ENCODE results near the gene SKIDA1.
"Not testable (repeated sequence)": the region's sequence is repeated elsewhere in the genome, so short reads cannot be mapped to it uniquely, and the experiment has no call there.

Gene SKIDA1

DNA sequence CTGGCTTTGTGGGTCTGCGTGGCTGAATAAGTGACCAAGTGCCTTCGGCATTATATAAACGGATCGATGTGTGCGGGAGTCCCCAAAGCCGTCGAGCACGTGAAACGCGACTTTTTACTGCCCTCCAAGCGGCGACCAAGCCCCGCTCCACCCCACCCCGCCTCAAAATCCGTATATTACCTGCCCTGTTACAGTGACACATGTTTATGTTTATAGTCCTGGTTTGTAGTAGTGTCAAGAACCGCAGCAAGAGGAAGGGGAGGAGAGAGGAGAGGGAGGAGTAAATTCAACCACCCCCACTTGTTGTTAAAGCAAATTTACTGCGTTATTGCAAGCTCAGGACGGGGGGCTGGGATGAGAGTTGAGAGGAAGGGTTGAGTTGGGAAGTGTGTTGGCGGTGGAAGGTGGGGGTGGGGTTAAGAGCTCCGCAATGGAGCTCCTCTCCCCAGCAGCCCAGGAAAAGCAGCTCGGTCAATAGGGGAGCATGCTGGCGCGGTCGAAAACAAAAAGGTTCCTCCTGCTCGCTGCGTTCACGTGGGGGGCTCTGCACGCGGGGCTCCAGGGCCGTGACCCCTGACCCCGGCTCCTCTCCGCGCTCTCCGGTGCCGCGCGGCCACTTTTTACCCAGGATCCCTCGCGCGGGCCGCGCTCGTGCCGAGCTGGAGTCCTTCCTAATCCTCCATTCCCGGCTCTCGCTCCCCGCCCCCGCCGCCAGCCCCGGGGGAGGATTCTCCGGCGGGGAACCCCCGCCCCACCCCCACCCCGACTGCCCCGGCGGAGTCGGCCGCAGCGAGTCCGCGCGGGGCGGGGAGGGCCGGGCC, at the start of gene SKIDA1:
SKIDA1 (minus strand) TSS at position 316 of the 821 bp plus-strand sequence. CDS start 7,860 bp downstream, outside the sequence.
- in situ Hi-C loops (cut with MboI; ENCODE audit: low sequenced_read_pairs), result no loop called here

DNA sequence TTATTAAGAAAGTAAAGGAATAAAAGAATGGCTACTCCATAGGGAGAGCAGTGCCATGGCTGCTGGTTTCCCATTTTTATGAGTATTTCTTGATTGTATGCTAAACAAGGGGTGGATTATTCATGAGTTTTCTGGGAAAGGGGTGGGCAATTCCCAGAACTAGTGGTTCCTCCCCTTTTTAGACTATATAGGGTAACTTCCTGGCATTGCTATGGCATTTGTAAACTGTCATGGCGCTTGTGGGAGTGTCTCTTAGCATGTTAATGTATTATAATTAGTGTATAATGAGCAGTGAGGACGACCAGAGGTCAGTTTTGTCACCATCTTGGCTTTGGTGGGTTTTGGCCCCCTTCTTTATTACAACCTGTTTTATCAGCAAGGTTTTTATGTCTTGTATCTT, 49.0 kb upstream of the SKIDA1 start:
- in situ Hi-C loops (cut with MboI; ENCODE audit: low sequenced_read_pairs), result not testable (repeated sequence)

DNA sequence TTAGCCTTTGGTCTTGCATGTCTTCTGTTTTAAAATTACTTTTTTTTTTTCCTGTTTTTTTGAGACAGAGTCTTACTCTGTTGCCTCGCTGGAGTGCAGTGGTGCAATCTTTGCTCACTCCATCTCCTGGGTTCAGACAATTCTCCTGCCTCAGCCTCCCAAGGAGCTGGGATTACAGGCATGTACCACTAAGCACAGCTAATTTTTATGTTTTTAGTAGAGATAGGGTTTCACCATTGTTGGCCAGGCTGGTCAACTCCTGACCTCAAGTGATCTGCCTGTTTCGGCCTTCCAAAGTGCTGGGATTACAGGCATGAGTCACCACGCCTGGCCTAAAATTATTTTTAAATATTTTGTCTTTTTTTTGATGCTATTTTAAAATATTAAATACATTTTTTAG, 47.1 kb upstream of the SKIDA1 start:
- in situ Hi-C loops (cut with MboI; ENCODE audit: low sequenced_read_pairs), result no loop called here

DNA sequence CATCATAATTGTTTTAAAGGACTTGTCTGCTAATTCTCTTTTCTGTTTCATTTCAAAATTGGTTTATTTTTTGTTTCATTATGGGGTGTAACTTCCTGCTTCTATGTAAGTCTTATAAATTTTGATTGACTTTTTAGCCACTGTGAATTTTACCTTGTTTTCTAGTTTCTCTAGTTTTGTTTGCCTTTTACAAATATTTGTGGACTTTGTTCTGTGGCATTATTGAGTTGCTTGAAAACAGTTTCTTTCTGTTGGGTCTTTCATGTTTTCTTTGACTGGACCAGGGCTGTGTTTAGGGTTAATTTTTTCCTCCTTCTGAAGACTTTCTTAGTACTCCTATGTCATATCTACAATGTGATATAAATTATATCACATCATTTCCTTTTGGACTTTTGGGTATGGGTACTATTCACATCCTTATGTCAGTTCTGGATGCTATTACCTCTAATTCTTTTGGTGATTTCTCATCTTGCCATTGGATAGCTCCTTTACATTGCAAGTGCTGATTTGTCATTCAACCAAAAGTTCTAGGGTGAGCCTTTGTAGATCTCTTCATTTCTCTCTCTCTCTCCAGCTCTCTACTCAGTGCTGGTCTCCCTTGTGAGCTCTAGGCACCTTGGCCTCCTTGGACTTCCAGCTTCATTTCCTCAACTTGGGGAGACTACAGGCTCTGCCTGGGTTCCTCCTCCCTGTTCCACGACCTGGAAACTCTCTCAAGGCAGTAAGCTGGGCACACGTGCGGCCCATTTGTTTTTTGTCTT, 45.5 kb upstream of the SKIDA1 start:
- in situ Hi-C loops (cut with MboI; ENCODE audit: low sequenced_read_pairs), result no loop called here

DNA sequence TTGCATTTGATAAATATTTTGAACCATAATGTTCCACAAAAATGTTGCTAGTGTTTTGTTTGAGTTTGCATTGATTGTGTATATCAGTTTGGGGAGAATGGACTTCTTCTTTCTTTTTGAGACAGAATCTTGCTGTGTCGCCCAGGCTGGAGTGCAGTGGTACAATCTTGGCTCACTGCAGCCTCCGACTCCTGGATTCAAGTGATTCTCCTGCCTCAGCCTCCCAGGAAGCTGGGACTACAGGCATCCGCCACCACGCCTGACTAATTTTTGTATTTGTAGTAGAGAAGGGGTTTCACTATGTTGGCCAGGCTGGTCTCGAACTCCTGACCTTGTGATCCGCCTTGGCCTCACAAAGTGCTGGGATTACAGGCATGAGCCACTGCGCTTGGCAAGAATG, 33.5 kb upstream of the SKIDA1 start:
- in situ Hi-C loops (cut with MboI; ENCODE audit: low sequenced_read_pairs), result not testable (repeated sequence)

DNA sequence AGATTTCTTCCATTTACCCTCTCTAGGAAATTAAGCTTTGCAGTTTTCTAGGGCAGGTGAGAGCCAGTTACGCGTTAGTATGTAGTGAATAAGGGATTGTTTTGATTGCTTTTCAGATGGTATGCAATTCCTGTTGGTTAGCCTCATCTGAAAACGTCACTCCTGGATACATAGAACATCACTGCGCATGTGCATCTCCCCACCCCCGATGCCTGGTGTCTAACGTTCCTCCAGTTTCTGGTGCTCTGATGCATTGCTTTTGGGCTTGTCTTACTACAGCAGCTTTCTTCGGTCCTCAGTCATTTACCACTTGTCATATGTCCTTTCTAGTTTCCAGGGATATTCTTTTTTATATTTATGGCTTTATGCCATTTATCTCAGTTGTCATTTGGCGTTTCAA, 31.0 kb upstream of the SKIDA1 start:
- in situ Hi-C loops (cut with MboI; ENCODE audit: low sequenced_read_pairs), result no loop called here

DNA sequence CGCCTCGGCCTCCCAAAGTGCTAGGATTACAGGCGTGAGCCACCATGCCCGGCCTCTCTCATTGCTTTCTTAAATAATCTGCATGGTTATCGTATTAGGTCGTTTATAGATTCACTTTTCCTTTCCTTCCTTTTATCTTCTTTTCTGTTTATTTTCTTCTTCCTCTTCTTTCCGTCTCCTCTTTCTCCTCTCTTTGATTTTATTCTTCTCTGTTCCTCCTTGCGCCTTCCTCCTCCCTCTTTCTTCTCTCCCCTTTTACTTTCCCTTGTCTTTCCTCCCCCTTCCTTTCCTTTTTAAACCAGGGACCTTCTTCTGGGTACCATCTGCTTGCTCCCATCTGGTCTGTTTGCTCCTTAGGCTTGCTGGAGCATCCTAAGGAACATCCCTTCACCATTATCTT, 27.2 kb upstream of the SKIDA1 start:
- in situ Hi-C loops (cut with MboI; ENCODE audit: low sequenced_read_pairs), result no loop called here

DNA sequence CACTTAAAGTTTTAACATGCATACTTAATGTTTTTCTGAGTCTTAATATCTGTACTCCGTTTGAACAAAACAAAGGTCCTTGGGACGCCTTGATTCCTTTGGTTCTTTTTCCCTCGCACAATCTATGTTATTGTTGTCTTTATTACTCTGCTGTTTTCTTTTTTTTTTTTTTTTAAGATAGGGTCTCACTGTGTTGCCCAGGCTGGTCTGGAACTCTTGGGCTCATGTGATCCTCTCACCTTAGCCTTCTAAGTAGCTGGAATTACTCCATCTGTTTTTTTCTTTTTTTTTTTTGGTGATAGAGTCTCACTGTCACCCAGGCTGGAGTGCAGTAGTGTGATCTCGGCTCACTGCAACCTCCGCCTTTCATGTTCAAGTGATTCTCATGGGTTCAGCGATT, 21.8 kb upstream of the SKIDA1 start:
- in situ Hi-C loops (cut with MboI; ENCODE audit: low sequenced_read_pairs), result no loop called here

DNA sequence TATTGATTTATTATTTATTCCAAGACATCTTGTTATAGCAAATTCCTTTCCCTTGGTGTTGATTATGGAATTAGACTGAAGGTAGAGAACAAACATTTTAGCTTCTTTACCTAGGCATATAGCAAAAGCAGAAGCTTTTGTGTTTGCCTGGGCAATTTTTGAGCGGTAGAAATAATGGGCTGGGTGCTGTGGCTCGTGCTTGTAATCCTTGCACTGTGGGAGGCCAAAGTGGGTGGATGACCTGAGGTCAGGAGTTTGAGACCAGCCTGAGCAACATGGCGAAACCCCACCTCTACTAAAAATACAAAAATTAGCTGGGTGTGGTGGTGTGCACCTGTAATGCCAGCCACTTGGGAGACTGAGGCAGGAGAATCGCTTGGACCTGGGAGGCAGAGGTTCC, 15.2 kb upstream of the SKIDA1 start:
- in situ Hi-C loops (cut with MboI; ENCODE audit: low sequenced_read_pairs), result not testable (repeated sequence)

DNA sequence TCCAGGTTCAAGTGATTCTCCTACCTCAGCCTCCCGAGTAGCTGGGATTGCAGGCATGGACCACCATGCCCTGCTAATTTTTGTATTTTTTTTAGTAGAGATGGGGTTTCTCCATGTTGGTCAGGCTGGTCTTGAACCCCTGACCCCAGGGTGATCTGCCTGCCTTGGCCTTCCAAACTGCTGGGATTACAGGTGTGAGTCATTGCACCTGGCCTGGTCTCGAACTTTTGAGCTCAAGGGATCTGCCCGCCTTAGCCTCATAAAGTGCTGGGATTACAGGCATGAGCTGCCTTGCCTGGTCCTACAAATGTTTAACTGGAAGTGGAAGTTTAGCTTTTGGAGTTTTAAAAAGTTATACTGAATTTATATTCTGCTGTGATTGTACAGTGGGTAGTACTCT, 11.4 kb upstream of the SKIDA1 start:
- in situ Hi-C loops (cut with MboI; ENCODE audit: low sequenced_read_pairs), result no loop called here

DNA sequence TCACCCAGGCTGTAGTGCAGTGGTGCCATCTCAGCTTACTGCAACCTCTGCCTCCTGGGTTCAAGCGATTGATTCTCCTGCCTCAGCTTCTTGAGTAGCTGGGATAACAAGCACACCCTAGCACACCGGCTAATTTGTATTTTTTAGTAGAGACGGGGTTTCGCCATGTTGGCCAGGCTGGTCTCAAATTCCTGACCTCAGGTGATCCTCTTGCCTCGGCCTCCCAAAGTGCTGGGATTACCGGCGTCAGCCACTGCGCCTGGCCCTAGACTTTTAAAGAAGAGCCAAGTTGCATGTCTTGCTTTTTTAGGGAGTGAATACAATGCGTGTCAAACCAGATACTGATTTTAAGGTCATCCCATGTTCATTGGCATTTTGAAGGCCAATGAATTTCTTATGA, 10.5 kb upstream of the SKIDA1 start:
- in situ Hi-C loops (cut with MboI; ENCODE audit: low sequenced_read_pairs), result not testable (repeated sequence)

DNA sequence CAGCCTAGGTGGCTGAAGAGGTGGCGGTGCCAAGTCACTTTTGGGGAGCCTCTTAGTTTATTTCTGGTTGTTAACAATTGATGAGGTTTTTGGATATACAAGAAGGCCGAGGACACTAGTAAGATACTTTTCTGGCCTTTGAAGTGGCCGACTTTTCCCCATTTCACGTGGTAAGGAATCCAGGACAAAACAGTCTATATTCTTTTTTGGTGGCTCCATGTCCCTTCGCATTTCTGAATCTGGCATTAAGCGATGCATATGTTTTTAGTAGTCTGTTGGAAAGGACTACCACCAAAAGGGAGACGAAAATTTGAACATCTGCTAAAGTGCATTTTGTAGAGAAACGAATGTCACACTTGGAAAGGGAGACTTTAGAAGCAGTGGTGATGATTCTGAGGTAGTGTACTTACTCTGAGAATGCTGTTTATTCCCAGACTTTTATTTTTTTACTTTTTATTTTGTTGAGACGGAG, 10.0 kb upstream of the SKIDA1 start:
- in situ Hi-C loops (cut with MboI; ENCODE audit: low sequenced_read_pairs), result no loop called here

DNA sequence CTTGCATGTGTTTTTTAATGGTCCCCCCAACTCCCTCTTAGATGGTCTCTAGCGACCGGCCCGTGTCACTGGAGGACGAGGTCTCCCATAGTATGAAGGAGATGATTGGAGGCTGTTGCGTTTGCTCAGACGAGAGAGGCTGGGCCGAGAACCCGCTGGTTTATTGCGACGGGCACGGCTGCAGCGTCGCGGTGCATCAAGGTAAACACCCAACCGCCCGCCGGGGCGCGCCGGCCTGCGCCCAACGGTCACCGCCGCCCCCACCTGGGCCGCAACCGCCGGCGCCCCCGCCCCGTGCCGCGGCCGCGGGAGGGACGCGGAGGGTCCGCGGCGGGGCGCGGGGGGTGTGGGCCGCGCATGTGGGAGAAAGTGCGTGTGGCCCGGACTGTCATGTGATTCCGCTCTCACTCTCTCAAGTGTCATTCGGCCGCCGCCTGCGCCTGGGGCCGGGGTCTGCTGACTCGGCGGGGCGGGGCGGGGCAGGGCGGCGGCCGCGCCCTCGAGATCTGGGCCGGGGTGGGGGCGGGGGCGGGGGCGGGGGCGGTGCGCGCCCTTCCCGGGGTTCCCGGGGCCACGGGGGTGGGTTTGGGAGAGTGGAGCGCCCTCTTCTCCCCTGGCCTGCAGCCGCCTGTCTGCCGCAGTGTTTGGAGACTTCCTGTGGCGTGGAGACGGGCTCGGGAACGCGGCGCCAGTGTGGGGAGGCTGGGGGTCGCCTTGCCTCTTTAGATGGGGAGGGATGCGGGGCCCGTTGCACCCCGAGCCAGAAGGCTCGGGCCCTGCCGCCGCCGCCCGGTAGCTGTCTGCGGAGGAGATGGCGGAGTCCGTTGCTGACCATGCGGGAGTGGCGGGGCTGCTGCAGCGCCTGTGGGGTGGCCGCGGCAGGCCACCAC, 9.4 kb upstream of the SKIDA1 start:
- in situ Hi-C loops (cut with MboI; ENCODE audit: low sequenced_read_pairs), result no loop called here

DNA sequence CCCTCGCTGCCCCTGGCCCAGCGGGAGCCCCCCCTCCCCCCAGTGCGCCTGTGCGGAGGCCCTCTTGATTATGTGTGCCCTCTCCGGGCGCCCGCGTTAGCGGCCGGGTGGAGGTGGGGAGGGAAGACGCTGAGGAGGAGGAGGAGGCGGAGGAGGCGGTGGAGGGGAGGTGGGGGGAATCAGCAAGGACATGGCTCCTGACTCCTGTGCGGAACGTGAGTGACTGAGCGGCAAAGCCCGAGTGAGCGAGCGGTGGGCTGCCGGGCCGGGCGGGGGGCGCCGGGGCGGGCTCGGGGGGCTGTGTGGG, 8.8 kb upstream of the SKIDA1 start:
- in situ Hi-C loops (cut with MboI; ENCODE audit: low sequenced_read_pairs), result no loop called here

DNA sequence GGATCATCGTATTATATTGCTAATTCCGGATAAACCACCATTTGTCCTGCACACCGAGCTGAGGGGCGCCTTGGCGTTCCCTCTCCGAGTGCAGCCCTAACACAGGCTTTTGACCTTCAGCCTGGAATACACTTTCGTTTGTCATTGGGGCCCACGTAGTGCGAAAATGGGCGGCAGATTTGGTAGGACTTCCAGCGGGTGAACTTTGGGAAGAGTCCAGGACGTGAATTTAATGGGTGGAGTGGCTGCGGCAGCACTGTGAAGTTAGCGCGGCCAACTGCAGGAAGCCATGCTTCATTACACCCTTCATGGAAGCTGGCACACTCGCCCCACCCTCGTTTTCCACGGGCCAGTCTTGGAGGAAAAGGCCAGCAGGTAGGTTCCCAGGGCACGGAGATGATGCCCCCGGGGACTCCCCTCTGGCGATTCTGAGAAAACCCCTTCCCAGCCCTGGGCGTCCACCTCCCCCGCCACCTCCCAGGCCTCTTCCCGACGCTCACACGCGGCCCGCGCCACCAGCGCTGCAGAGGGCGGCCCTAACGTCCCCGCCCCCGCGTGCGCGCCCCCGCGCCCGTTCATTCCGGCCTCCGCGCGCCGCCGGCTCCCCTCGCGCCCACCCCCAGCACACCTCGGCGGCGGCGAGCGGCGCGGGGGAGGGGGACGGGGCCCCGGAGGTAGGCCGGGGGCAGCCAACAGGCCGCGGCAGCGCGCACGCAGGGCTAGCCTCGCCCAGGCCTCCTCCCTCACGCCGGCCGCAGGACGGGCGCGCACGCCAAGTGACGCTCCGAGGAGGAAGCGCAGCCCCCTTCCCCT, 8.2 kb upstream of the SKIDA1 start, which contains the start of gene MLLT10:
MLLT10 (plus strand) TSS at position 766 of the 813 bp plus-strand sequence. CDS start 413 bp downstream, outside the sequence.
- in situ Hi-C loops (cut with MboI; ENCODE audit: low sequenced_read_pairs), result no loop called here

DNA sequence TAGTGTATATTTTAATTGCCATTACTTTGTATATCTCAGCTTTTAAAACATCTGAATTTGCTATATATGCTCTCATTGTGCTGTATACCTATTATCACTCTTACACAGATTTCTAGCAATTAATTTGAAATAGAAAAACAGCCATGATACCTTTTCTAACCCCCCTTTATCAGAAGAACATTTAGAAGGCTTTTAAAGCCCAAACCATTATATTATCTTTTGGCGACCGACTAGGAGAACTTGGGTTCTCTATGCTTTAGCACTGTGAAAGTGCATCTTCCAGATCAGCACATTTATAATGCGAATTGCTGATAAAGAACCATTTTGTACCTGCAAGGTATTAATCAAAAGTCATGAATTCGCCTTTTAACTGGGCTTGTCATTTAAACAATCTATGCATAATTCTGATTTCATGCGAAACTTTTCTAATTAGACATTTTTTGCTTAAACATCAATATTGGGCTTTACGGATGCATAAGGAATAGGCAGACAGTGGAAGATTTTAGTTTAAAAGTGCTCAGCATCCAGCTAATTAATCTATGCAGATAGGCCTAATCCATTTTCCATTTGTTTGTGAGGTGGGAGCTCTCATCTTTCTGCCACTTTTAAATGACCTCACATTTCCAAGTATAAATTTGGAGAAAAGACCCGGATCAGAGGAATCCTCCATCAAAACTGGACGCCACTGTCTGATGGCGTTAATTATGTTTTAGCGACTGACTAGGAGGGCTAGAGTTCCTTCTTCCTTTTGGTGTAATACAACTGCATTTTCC, 7.4 kb upstream of the SKIDA1 start:
- in situ Hi-C loops (cut with MboI; ENCODE audit: low sequenced_read_pairs), result no loop called here

DNA sequence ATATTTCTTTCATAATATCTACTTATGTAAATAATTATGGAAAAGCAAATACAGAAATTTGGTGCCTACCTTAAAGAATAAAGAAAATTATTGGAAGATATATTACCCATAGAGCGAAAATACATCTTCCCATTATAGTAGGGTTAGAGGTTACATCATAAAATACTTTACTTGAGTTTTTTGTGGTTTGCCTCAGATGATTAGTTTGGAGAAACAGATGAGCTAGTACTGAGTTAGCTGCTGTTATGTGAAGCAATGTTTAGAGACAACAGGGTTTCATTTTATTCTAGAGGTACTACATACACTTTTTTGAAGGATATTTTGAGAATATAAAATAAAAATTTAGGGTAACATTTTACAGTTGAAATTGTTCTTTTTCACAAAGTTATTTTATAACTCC, 5.7 kb upstream of the SKIDA1 start:
- in situ Hi-C loops (cut with MboI; ENCODE audit: low sequenced_read_pairs), result no loop called here

DNA sequence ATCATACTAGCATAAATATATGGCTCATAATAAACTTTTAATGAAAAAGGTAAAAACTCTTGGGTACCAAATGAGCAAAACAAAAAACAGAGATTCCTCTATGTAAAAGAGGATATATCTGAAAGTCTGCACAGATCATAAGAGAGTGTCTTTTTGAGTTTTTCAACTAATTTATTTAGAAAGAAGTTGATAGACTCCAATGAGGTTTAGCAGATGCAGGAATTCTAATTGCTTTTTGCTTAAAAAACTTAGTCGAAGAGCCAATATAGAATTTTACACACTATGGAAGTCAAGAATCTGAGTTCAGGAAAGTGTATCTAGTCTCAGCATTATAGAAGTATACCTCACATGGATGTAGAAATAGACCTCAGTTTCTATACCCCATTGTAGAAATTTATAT, 5.2 kb upstream of the SKIDA1 start:
- in situ Hi-C loops (cut with MboI; ENCODE audit: low sequenced_read_pairs), result no loop called here

DNA sequence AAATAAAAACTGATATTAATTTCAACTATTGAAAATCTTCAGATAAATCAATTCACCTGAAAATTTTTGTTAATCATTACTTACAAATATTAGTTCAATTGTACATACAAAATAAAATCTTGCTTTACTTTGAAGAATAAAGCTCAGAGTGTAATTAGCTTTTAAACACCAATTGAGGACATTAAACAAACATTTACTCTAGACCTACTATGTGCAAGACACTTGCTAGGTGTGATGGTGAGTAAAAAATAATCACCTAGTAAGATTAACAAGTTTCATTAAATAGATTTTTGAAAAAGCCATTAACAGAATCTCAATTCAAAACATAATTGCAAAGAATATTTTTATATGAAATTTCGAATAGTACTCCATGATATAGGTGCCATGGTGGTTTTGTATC, 4.7 kb upstream of the SKIDA1 start:
- in situ Hi-C loops (cut with MboI; ENCODE audit: low sequenced_read_pairs), result no loop called here
